Measurements from ENCODE around the gene COL26A1. TPM values are rescaled to one million over a fixed set of nuclear protein-coding genes. Genes with fewer than 3 reads are reported as not detected.

COL26A1 gene
- total RNA-seq, 1 donor from 2014 or later = 0.11 TPM

DNA sequence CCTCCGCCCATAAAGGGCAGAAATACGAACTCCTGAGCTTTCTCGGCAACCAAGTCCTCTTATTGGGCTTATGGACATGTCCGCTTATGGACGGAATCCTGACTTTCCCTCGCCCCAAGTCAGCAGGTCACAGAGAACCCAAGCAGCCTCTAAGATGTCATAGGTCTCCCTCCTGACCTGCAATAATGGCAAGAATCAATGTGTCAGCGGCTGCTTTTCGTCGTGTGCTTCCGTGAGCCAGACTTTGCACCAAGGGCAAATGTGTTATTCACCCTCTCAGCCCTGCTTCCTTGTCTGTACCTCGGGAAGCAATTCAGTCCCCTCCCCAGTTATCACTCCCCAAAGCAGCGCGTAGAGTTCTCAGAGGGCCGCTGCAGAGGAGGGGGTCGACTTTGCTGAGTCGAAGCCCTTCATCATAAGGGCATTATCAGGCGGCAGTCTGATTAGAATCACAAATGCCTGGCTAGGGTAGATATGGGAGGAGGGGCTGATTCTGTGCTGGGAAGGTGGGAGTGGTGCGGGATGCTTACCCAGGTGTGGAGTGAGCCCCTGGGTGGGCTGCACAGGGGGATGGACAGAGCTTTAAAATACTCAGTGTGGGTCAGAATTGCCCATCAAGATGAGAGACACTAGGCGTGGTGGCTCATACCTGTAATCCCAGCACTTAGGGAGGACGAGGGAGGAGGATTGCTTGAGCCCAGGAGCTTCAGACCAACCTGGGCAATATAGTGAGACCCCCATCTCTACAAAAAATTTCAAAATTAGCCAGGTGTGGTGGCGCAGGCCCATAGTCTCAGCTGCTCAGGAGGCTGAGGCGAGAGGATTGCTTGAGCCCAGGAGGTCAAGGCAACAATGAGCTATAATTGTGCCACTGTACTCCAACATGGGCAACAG is 36.0 kb downstream of the COL26A1 start:
- Mint-ChIP-seq H3K36me3 (ENCODE audit: low read depth) (no peaks in the 10 kb centered on the region), H3K9me3 (no peaks in the 10 kb centered on the region), H3K27ac (no peak overlapping the region), H3K4me1 (ENCODE audit: low read depth) (no peaks in the 10 kb centered on the region), H3K27me3 (ENCODE audit: low read depth) (peaks cover 13% of the 10 kb centered on the region), H3K4me3 (ENCODE audit: low read depth) (no peak overlapping the region)
- no peak for DNase-seq (ENCODE audit: low spot score)
- intact Hi-C loops (cut with micrococcal nuclease) = no loop called here

GRCh38 chr7:101399759-101400158 is 37.1 kb downstream of the COL26A1 start:
- Mint-ChIP-seq H3K27ac (no peak overlapping the region), H3K4me1 (ENCODE audit: low read depth) (no peaks in the 10 kb centered on the region)

DNA sequence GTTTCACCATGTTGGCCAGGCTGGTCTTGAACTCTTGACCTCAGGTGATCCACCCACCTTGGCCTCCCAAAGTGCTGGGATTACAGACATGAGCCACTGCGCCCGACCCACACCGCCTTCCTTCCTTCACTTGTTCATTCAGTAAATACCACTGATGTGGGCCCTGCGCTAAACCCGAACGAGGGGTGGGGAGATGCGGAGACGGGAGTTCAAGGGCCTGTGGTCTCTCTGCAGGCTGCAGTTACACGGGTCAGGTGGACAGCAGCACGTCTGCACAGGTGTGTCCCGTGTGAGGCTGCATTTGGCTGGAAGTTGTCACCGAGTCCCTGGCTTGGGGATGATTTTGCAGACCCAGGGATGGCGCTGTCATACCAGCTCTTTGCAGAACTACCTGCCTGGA is 38.1 kb downstream of the COL26A1 start:
- Mint-ChIP-seq H3K4me3 (ENCODE audit: low read depth) (no peak overlapping the region), H3K27me3 (ENCODE audit: low read depth) (peaks cover 13% of the 10 kb centered on the region), H3K36me3 (ENCODE audit: low read depth) (no peaks in the 10 kb centered on the region), H3K4me1 (ENCODE audit: low read depth) (no peaks in the 10 kb centered on the region), H3K9me3 (no peaks in the 10 kb centered on the region), H3K27ac (no peak overlapping the region)
- no peak for DNase-seq (ENCODE audit: low spot score)
- intact Hi-C loops (cut with micrococcal nuclease) = loop anchor here (1.0 kb wide), 1 partner anchor 32 kb away; no protein-coding TSS in a partner anchor

More at GRCh38 chr7:101399759-101400158, 37.1 kb downstream of the COL26A1 start:
- intact Hi-C loops (cut with micrococcal nuclease) = no loop called here
- Mint-ChIP-seq H3K27me3 (ENCODE audit: low read depth) (peaks cover 13% of the 10 kb centered on the region), H3K9me3 (no peaks in the 10 kb centered on the region), H3K36me3 (ENCODE audit: low read depth) (no peaks in the 10 kb centered on the region), H3K4me3 (ENCODE audit: low read depth) (no peak overlapping the region)
- DNase-seq (ENCODE audit: low spot score) = no peak

DNA sequence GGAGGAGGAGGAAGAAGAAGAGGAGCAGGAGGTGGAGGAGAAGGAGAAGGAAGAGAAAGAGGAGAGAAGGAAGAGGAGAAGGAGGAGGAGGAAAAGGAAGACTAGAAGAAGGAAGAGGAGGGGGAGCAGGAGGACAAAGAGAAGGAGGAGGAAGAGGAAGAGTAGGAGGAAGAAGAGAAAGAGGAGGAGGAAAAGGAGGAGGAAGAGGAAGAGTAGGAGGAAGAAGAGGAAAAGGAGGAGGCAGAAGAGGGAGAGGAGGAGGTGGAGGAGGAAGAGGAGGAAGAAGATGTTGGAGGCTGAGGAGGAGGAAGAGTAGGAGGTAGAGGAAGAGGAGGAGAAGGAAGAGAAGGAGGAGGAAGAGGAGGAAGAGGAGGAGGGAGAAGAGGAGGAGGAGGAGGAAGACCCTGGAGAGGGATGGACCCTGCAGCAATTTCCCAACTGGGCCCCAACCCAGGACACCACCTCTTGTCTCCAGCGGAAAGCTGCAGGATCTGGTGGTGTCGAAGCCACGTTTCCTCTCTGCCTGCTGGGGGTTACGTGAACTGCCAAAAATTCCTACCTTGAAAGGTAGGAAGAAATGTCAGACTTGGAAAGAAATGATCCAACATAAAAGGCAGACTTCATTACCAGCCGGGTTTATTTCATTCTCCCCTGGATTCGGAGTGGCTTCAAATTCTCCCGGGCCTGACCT is 38.9 kb downstream of the COL26A1 start:
- Mint-ChIP-seq H3K9me3 (no peaks in the 10 kb centered on the region), H3K27me3 (ENCODE audit: low read depth) (peaks cover 11% of the 10 kb centered on the region), H3K36me3 (ENCODE audit: low read depth) (no peaks in the 10 kb centered on the region), H3K4me1 (ENCODE audit: low read depth) (no peaks in the 10 kb centered on the region), H3K4me3 (ENCODE audit: low read depth) (no peak overlapping the region), H3K27ac (no peak overlapping the region)
- intact Hi-C loops (cut with micrococcal nuclease) = loop anchor here (1.0 kb wide), 1 partner anchor 33 kb away; no protein-coding TSS in a partner anchor
- DNase-seq (ENCODE audit: low spot score) = no peak

GRCh38 chr7:101402081-101402779 is 39.6 kb downstream of the COL26A1 start:
- DNase-seq (ENCODE audit: low spot score) = no peak
- no peaks in the 10 kb centered on the region for H3K36me3 Mint-ChIP-seq (ENCODE audit: low read depth)
- no peaks in the 10 kb centered on the region for H3K9me3 Mint-ChIP-seq
- intact Hi-C loops (cut with micrococcal nuclease) = no loop called here
- H3K27ac Mint-ChIP-seq = no peak overlapping the region
- no peak overlapping the region for H3K4me3 Mint-ChIP-seq (ENCODE audit: low read depth)
- H3K27me3 Mint-ChIP-seq (ENCODE audit: low read depth) = peaks cover 11% of the 10 kb centered on the region
- no peaks in the 10 kb centered on the region for H3K4me1 Mint-ChIP-seq (ENCODE audit: low read depth)

- no peak overlapping the region for H3K4me3 Mint-ChIP-seq (ENCODE audit: low read depth)
- no peak overlapping the region for H3K27ac Mint-ChIP-seq
- no peaks in the 10 kb centered on the region for H3K36me3 Mint-ChIP-seq (ENCODE audit: low read depth)
- no peaks in the 10 kb centered on the region for H3K4me1 Mint-ChIP-seq (ENCODE audit: low read depth)
- H3K9me3 Mint-ChIP-seq = no peaks in the 10 kb centered on the region
- DNase-seq (ENCODE audit: low spot score) = no peak
- peaks cover 11% of the 10 kb centered on the region for H3K27me3 Mint-ChIP-seq (ENCODE audit: low read depth)
- intact Hi-C loops (cut with micrococcal nuclease) = no loop called here
Observed at GRCh38 chr7:101402835-101403234, 40.2 kb downstream of the COL26A1 start.

DNA sequence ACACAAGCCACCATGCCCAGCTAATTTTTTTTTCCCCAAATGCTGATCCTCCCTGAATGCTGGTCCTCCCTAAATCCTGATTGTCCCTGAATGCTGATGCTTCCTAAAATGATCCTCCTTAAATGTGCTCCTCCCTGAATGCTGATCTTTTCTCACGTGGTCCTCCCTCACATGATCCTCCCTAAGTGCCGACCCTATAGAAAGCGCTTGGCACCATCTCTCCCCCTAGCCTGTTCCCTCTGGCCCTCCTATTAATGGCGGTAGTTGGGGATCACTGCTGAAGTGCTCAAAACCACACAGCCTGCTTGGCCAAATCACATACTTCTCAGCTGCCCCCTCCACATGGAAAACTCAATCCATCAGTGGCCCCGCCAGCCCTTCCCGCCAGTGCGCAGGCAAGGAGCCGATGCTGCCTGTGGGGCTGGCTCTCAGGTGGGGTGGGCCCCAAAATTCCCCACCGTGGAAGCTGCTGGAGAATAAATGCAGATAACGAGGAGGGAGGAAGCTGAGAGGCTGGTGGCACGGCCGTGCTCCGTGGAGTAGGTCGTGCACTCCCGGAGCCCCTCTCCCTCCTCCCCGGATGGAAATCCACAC is 42.9 kb downstream of the COL26A1 start:
- no peak overlapping the region for H3K4me3 Mint-ChIP-seq (ENCODE audit: low read depth)
- H3K27ac Mint-ChIP-seq = no peak overlapping the region
- intact Hi-C loops (cut with micrococcal nuclease) = no loop called here
- no peak for DNase-seq (ENCODE audit: low spot score)
- peaks cover 11% of the 10 kb centered on the region for H3K27me3 Mint-ChIP-seq (ENCODE audit: low read depth)
- H3K36me3 Mint-ChIP-seq (ENCODE audit: low read depth) = no peaks in the 10 kb centered on the region
- H3K9me3 Mint-ChIP-seq = peaks cover 13% of the 10 kb centered on the region
- H3K4me1 Mint-ChIP-seq (ENCODE audit: low read depth) = no peaks in the 10 kb centered on the region

DNA sequence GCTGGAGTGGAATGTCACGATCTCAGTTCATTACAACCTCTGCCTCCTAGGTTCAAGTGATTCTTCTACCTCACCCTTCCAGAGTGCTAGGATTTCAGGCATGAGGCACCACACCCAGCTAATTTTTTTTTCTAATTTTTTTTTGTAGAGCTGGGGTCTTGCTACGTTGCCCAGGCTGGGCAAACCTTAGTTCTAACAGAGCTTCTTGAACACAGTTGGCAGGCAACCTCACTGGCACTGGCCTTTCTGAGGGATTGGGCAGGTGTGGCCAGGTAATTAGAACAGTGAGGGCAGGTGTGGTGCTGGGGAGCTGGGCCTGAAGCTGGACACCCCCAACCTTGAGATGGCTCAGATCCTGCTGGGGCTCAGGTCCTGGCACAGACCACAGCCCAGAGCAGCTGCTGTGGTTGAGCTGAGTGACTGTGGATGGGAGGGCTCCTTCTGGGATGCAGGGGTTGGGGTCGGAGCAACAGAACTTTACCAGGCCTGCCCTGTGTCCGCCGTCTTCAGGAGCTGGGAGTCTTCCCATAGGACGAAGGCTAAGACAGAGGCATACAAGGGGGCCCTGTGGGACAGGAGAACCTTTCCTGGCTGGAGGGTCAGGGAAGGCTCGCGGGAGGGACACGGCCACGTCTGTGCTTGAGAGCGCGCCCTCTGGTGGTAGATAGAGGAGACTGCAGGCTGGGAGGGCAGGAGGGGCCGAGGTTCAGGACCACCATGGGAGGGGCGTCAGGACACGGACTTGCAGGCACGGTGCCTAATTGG is 48.2 kb downstream of the COL26A1 start:
- H3K9me3 Mint-ChIP-seq = peaks cover 13% of the 10 kb centered on the region
- no peak overlapping the region for H3K4me3 Mint-ChIP-seq (ENCODE audit: low read depth)
- peaks cover 5% of the 10 kb centered on the region for H3K4me1 Mint-ChIP-seq (ENCODE audit: low read depth)
- H3K36me3 Mint-ChIP-seq (ENCODE audit: low read depth) = no peaks in the 10 kb centered on the region
- no peak overlapping the region for H3K27ac Mint-ChIP-seq
- intact Hi-C loops (cut with micrococcal nuclease) = no loop called here
- DNase-seq (ENCODE audit: low spot score) = peak; percentile 19
- peaks cover 5% of the 10 kb centered on the region for H3K27me3 Mint-ChIP-seq (ENCODE audit: low read depth)

GRCh38 chr7:101411508-101411874 is 48.8 kb downstream of the COL26A1 start:
- no peak for DNase-seq (ENCODE audit: low spot score)
- no peaks in the 10 kb centered on the region for H3K36me3 Mint-ChIP-seq (ENCODE audit: low read depth)
- H3K4me3 Mint-ChIP-seq (ENCODE audit: low read depth) = no peak overlapping the region
- intact Hi-C loops (cut with micrococcal nuclease) = no loop called here
- H3K4me1 Mint-ChIP-seq (ENCODE audit: low read depth) = peaks cover 5% of the 10 kb centered on the region
- peaks cover 13% of the 10 kb centered on the region for H3K9me3 Mint-ChIP-seq
- no peak overlapping the region for H3K27ac Mint-ChIP-seq
- peaks cover 5% of the 10 kb centered on the region for H3K27me3 Mint-ChIP-seq (ENCODE audit: low read depth)

DNA sequence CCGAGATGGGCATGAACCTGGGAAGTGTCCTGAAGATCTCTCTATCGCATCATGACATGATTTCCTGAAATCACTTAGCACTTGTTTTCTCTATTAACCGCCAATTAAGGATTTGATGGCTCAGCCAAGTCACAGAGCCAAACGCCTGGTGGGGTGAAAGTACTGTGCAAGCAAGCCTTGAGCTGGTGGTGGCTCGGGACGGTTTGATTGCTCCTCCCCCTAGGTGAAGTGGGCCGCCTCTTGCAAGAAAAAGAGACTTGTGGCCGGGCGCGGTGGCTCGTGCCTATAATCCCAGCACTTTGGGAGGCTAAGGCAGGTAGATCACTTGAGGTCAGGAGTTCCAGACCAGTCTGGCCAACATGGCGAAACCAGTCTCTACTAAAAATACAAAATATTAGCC is 50.3 kb downstream of the COL26A1 start:
- no peak for DNase-seq (ENCODE audit: low spot score)
- H3K27me3 Mint-ChIP-seq (ENCODE audit: low read depth) = peaks cover 5% of the 10 kb centered on the region
- H3K27ac Mint-ChIP-seq = no peak overlapping the region
- H3K36me3 Mint-ChIP-seq (ENCODE audit: low read depth) = no peaks in the 10 kb centered on the region
- H3K9me3 Mint-ChIP-seq = peaks cover 13% of the 10 kb centered on the region
- no peak overlapping the region for H3K4me3 Mint-ChIP-seq (ENCODE audit: low read depth)
- H3K4me1 Mint-ChIP-seq (ENCODE audit: low read depth) = peaks cover 5% of the 10 kb centered on the region
- intact Hi-C loops (cut with micrococcal nuclease) = no loop called here

- Mint-ChIP-seq H3K36me3 (ENCODE audit: low read depth) (no peaks in the 10 kb centered on the region), H3K27me3 (ENCODE audit: low read depth) (no peaks in the 10 kb centered on the region), H3K4me1 (ENCODE audit: low read depth) (peaks cover 2% of the 10 kb centered on the region), H3K27ac (no peak overlapping the region), H3K4me3 (ENCODE audit: low read depth) (no peak overlapping the region), H3K9me3 (no peaks in the 10 kb centered on the region)
- DNase-seq (ENCODE audit: low spot score) = no peak
- intact Hi-C loops (cut with micrococcal nuclease) = no loop called here
Observed at GRCh38 chr7:101418694-101419093, 56.0 kb downstream of the COL26A1 start.

- intact Hi-C loops (cut with micrococcal nuclease) = no loop called here
- H3K9me3 Mint-ChIP-seq = no peaks in the 10 kb centered on the region
- H3K36me3 Mint-ChIP-seq (ENCODE audit: low read depth) = no peaks in the 10 kb centered on the region
- no peak overlapping the region for H3K4me3 Mint-ChIP-seq (ENCODE audit: low read depth)
- no peak for DNase-seq (ENCODE audit: low spot score)
- peaks cover 2% of the 10 kb centered on the region for H3K4me1 Mint-ChIP-seq (ENCODE audit: low read depth)
- H3K27me3 Mint-ChIP-seq (ENCODE audit: low read depth) = no peaks in the 10 kb centered on the region
- no peak overlapping the region for H3K27ac Mint-ChIP-seq
Observed at GRCh38 chr7:101419831-101420230, 57.2 kb downstream of the COL26A1 start.
